ENCODE data around the gene AHCYL2. TPM values are rescaled to one million over a fixed set of nuclear protein-coding genes. Genes with fewer than 3 reads are reported as not detected.

The AHCYL2 gene
- total RNA-seq, 1 donor from 2014 or later = 14.7 TPM

- Mint-ChIP-seq H3K27me3 (ENCODE audit: low read depth, unreplicated experiment) (no peaks in the 10 kb centered on the region), H3K4me1 (ENCODE audit: low read depth, unreplicated experiment) (peaks cover 9% of the 10 kb centered on the region)
These were observed 161.7 kb downstream of the AHCYL2 start for GRCh38 chr7:129386506-129386905.

GRCh38 chr7:129387537-129387936 is 162.7 kb downstream of the AHCYL2 start:
- Histone ChIP-seq H3K27me3 (ENCODE audit: insufficient read depth, low read length) (no peaks in the 10 kb centered on the region), H3K9me3 (ENCODE audit: insufficient read depth, low read depth, low read length) (no peaks in the 10 kb centered on the region), H3K4me2 (ENCODE audit: low read length) (no peak overlapping the region), H3K79me2 (ENCODE audit: insufficient read depth, low read length) (no peaks in the 10 kb centered on the region), H2AFZ (ENCODE audit: low read depth, low read length) (no peak overlapping the region), H3K27ac (ENCODE audit: low read depth, low read length) (no peak overlapping the region), H3K9ac (ENCODE audit: low read length) (no peak overlapping the region), H3K4me1 (ENCODE audit: insufficient read depth, low read length) (no peaks in the 10 kb centered on the region), H3K4me3 (ENCODE audit: insufficient read depth, low read depth, low read length) (no peak overlapping the region), H3K36me3 (ENCODE audit: insufficient read depth, low read length) (no peaks in the 10 kb centered on the region), H4K20me1 (ENCODE audit: insufficient read depth, low read length) (no peaks in the 10 kb centered on the region)
- Mint-ChIP-seq H3K4me1 (ENCODE audit: low read depth, unreplicated experiment) (peaks cover 9% of the 10 kb centered on the region), H3K4me3 (ENCODE audit: unreplicated experiment) (peak overlapping the region; percentile 46), H3K9me3 (ENCODE audit: unreplicated experiment) (no peaks in the 10 kb centered on the region), H3K36me3 (ENCODE audit: low read depth, unreplicated experiment) (no peaks in the 10 kb centered on the region), H3K27me3 (ENCODE audit: low read depth, unreplicated experiment) (no peaks in the 10 kb centered on the region), H3K27ac (ENCODE audit: unreplicated experiment) (no peak overlapping the region)
- TF ChIP-seq EZH2 (IDR thresholded peaks at IDR 0.05; ENCODE audit: insufficient read depth, low read length) (no peak), CTCF (IDR thresholded peaks at IDR 0.05; ENCODE audit: insufficient read depth, low read depth, low read length) (no peak)
- no peak for FAIRE-seq
- DNase-seq (ENCODE audit: low read depth) = no peak

More at GRCh38 chr7:129386506-129386905, 161.7 kb downstream of the AHCYL2 start:
- Histone ChIP-seq H2AFZ (ENCODE audit: low read depth, low read length) (no peak overlapping the region), H4K20me1 (ENCODE audit: insufficient read depth, low read length) (no peaks in the 10 kb centered on the region), H3K4me1 (ENCODE audit: insufficient read depth, low read length) (no peaks in the 10 kb centered on the region), H3K27me3 (ENCODE audit: insufficient read depth, low read length) (no peaks in the 10 kb centered on the region), H3K4me3 (ENCODE audit: insufficient read depth, low read depth, low read length) (no peak overlapping the region), H3K27ac (ENCODE audit: low read depth, low read length) (no peak overlapping the region), H3K36me3 (ENCODE audit: insufficient read depth, low read length) (no peaks in the 10 kb centered on the region), H3K9me3 (ENCODE audit: insufficient read depth, low read depth, low read length) (no peaks in the 10 kb centered on the region), H3K9ac (ENCODE audit: low read length) (no peak overlapping the region), H3K4me2 (ENCODE audit: low read length) (no peak overlapping the region), H3K79me2 (ENCODE audit: insufficient read depth, low read length) (no peaks in the 10 kb centered on the region)
- Mint-ChIP-seq H3K4me3 (ENCODE audit: unreplicated experiment) (no peak overlapping the region), H3K27ac (ENCODE audit: unreplicated experiment) (no peak overlapping the region), H3K36me3 (ENCODE audit: low read depth, unreplicated experiment) (no peaks in the 10 kb centered on the region), H3K9me3 (ENCODE audit: unreplicated experiment) (no peaks in the 10 kb centered on the region)
- DNase-seq (ENCODE audit: low read depth) (no peak), FAIRE-seq (no peak)
- TF ChIP-seq EZH2 (IDR thresholded peaks at IDR 0.05; ENCODE audit: insufficient read depth, low read length) (no peak), CTCF (IDR thresholded peaks at IDR 0.05; ENCODE audit: insufficient read depth, low read depth, low read length) (no peak)

GRCh38 chr7:129388333-129389098 is 163.7 kb downstream of the AHCYL2 start:
- H3K27me3 Mint-ChIP-seq (ENCODE audit: low read depth, unreplicated experiment) = no peaks in the 10 kb centered on the region
- H3K9ac ChIP-seq (ENCODE audit: low read length) = no peak overlapping the region
- no peaks in the 10 kb centered on the region for H3K9me3 Mint-ChIP-seq (ENCODE audit: unreplicated experiment)
- H2AFZ ChIP-seq (ENCODE audit: low read depth, low read length) = no peak overlapping the region
- H3K27me3 ChIP-seq (ENCODE audit: insufficient read depth, low read length) = no peaks in the 10 kb centered on the region
- no peaks in the 10 kb centered on the region for H3K36me3 Mint-ChIP-seq (ENCODE audit: low read depth, unreplicated experiment)
- H3K4me3 ChIP-seq (ENCODE audit: insufficient read depth, low read depth, low read length) = no peak overlapping the region
- no peaks in the 10 kb centered on the region for H3K4me1 ChIP-seq (ENCODE audit: insufficient read depth, low read length)
- no peak overlapping the region for H3K27ac ChIP-seq (ENCODE audit: low read depth, low read length)
- H3K36me3 ChIP-seq (ENCODE audit: insufficient read depth, low read length) = no peaks in the 10 kb centered on the region
- FAIRE-seq = no peak
- no peaks in the 10 kb centered on the region for H3K79me2 ChIP-seq (ENCODE audit: insufficient read depth, low read length)
- DNase-seq (ENCODE audit: low read depth) = no peak
- H3K4me1 Mint-ChIP-seq (ENCODE audit: low read depth, unreplicated experiment) = peaks cover 9% of the 10 kb centered on the region
- TF ChIP-seq EZH2 (IDR thresholded peaks at IDR 0.05; ENCODE audit: insufficient read depth, low read length) (no peak), CTCF (IDR thresholded peaks at IDR 0.05; ENCODE audit: insufficient read depth, low read depth, low read length) (no peak)
- H3K27ac Mint-ChIP-seq (ENCODE audit: unreplicated experiment) = no peak overlapping the region
- no peaks in the 10 kb centered on the region for H4K20me1 ChIP-seq (ENCODE audit: insufficient read depth, low read length)
- H3K9me3 ChIP-seq (ENCODE audit: insufficient read depth, low read depth, low read length) = no peaks in the 10 kb centered on the region
- H3K4me2 ChIP-seq (ENCODE audit: low read length) = no peak overlapping the region
- no peak overlapping the region for H3K4me3 Mint-ChIP-seq (ENCODE audit: unreplicated experiment)

Data from astrocyte (in vitro differentiated cells and primary cell).